H1 (cell line): ENCODE measurements around the gene PHLPP1. TPM values are rescaled to one million over a fixed set of nuclear protein-coding genes. Genes with fewer than 3 reads are reported as not detected.

Experiments
- CTCF ChIA-PET: fragments of 300-600 bp; sonication (Branson Sonifier 250); formaldehyde crosslinking; loops from one replicate; lab custom pipeline; 2021; ENCODE audit not compliant: partially characterized antibody; lab: Charles Lee
- POLR2A ChIA-PET: fragments of 300-600 bp; sonication (Branson Sonifier 250); formaldehyde crosslinking; loops from one replicate; lab custom pipeline; 2021; ENCODE audit warnings: inconsistent platforms; ENCODE audit not compliant: partially characterized antibody; lab: Charles Lee
- DNase-seq, 2 experiments: peaks; one replicate each; pipeline versions ENCODE4 v3.0.0 to v3.0.0-alpha.2; 2010 to 2022; ENCODE audit warnings: low spot score in 2 of 2, low read depth in 1 of 2, mixed read lengths in 1 of 2
- FAIRE-seq: peaks from 2 replicates; lab custom pipeline; 2011; peaks lifted over from hg19 to GRCh38; lab: Jason Lieb, UNC
- H2AFZ ChIP-seq: 2 replicates; pipeline ENCODE4 v1.8.1; 2012; ENCODE audit warnings: low read length, inconsistent platforms
- H2AK5ac ChIP-seq: 2 replicates; pipeline ENCODE4 v1.6.1; 2013; ENCODE audit warnings: low read depth, low read length
- H2BK120ac ChIP-seq: replicated peaks from 2 replicates; pipeline ENCODE3; 2013; ENCODE audit warnings: low read depth, low read length, inconsistent platforms
- H2BK12ac ChIP-seq: 2 replicates; pipeline ENCODE4 v1.6.1; 2013; ENCODE audit warnings: low read depth, low read length
- H2BK15ac ChIP-seq: 2 replicates; pipeline ENCODE4 v1.6.1; 2013; ENCODE audit warnings: low read length
- H2BK20ac ChIP-seq: 2 replicates; pipeline ENCODE4 v1.6.1; 2013; ENCODE audit warnings: low read length
- H2BK5ac ChIP-seq: 2 replicates; pipeline ENCODE4 v1.6.1; 2013; ENCODE audit warnings: low read depth, low read length
- H3K14ac ChIP-seq: 2 replicates; pipeline ENCODE4 v1.6.1; 2013; ENCODE audit warnings: inconsistent platforms; ENCODE audit not compliant: insufficient read length
- H3K18ac ChIP-seq: 2 replicates; pipeline ENCODE4 v1.6.1; 2013; ENCODE audit warnings: low read length; ENCODE audit errors: extremely low read depth
- H3K23ac ChIP-seq: 2 replicates; pipeline ENCODE4 v1.6.1; 2013; ENCODE audit warnings: inconsistent platforms; ENCODE audit not compliant: insufficient read length
- H3K23me2 ChIP-seq: 2 replicates; pipeline ENCODE4 v1.6.1; 2013; ENCODE audit warnings: low read depth, low read length
- H3K27ac ChIP-seq: 2 replicates; pipeline ENCODE4 v1.6.1; 2011; ENCODE audit warnings: low read depth, low read length, inconsistent platforms
- H3K27me3 ChIP-seq, 4 experiments: replicated peaks in 1 of 4; 1 replicate in 1 of 4; 2 replicates in 3 of 4; pipeline versions ENCODE4 v1.6.1 to v1.8.1; 2011 to 2013; ENCODE audit warnings: low read length in 3 of 4, mild to moderate bottlenecking in 3 of 4, inconsistent platforms in 2 of 4, mixed read lengths in 2 of 4, moderate library complexity in 1 of 4; ENCODE audit not compliant: control insufficient read depth in 3 of 4, insufficient read depth in 3 of 4; ENCODE audit errors: extremely low read depth in 1 of 4
- H3K36me3 ChIP-seq, 4 experiments: 2 replicates each; pipeline versions ENCODE4 v1.6.1 to v1.8.1; 2011 to 2013; ENCODE audit warnings: mild to moderate bottlenecking in 4 of 4, low read length in 3 of 4, moderate library complexity in 2 of 4, control low read depth in 1 of 4, inconsistent platforms in 1 of 4; ENCODE audit not compliant: insufficient read depth in 4 of 4, control insufficient read depth in 2 of 4
- H3K4ac ChIP-seq: replicated peaks from 2 replicates; pipeline ENCODE3; 2013; ENCODE audit warnings: low read length, low read depth, mixed read lengths, inconsistent platforms; ENCODE audit not compliant: insufficient read length
- H3K4me1 ChIP-seq, 4 experiments: replicated peaks in 1 of 4; 1 replicate in 1 of 4; 2 replicates in 3 of 4; pipeline versions ENCODE4 v1.6.1 to v1.8.1; 2011 to 2013; ENCODE audit warnings: low read length in 3 of 4, inconsistent platforms in 2 of 4, mixed read lengths in 1 of 4; ENCODE audit not compliant: insufficient read depth in 4 of 4, control insufficient read depth in 3 of 4
- H3K4me2 ChIP-seq, 2 experiments: 2 replicates each; pipeline versions ENCODE4 v1.6.1 to v1.8.1; 2011 to 2013; ENCODE audit warnings: low read depth in 2 of 2, low read length in 2 of 2, control low read depth in 1 of 2, inconsistent platforms in 1 of 2, mild to moderate bottlenecking in 1 of 2; ENCODE audit not compliant: insufficient read depth in 1 of 2
- H3K4me3 ChIP-seq, 4 experiments: fragments of 200-600, 300-600 bp in 1 of 4; sonication (generic), shearing (Covaris generic), sonication (Bioruptor Twin) in 1 of 4; 2 replicates each; pipeline versions ENCODE4 v1.5.1 to v1.8.1; 2011 to 2016; ENCODE audit warnings: low read length in 4 of 4, low read depth in 3 of 4, control low read depth in 2 of 4, inconsistent platforms in 2 of 4, mild to moderate bottlenecking in 2 of 4, mixed read lengths in 1 of 4, moderate library complexity in 1 of 4; ENCODE audit not compliant: insufficient read depth in 2 of 4; ENCODE audit errors: extremely low read depth in 1 of 4
- H3K56ac ChIP-seq: replicated peaks from 2 replicates; pipeline ENCODE3; 2013; ENCODE audit warnings: low read depth, mild to moderate bottlenecking, mixed read lengths, low read length, inconsistent platforms; ENCODE audit not compliant: insufficient read length
- H3K79me1 ChIP-seq: 2 replicates; pipeline ENCODE4 v1.6.1; 2013; ENCODE audit warnings: low read depth, low read length, control low read depth
- H3K79me2 ChIP-seq, 2 experiments: 2 replicates each; pipeline versions ENCODE4 v1.6.1 to v1.8.1; 2012 to 2013; ENCODE audit warnings: low read length in 2 of 2, mild to moderate bottlenecking in 2 of 2, inconsistent platforms in 1 of 2; ENCODE audit not compliant: insufficient read depth in 2 of 2, control insufficient read depth in 1 of 2
- H3K9ac ChIP-seq, 4 experiments: replicated peaks in 1 of 4; 1 replicate in 1 of 4; 2 replicates in 3 of 4; pipeline versions ENCODE4 v1.6.1 to v1.8.1; 2011 to 2013; ENCODE audit warnings: low read depth in 3 of 4, low read length in 3 of 4, control low read depth in 2 of 4, mild to moderate bottlenecking in 2 of 4, moderate library complexity in 2 of 4, inconsistent platforms in 1 of 4; ENCODE audit errors: extremely low read depth in 1 of 4
- H3K9me3 ChIP-seq, 2 experiments: 2 replicates each; pipeline versions ENCODE4 v1.6.1 to v1.8.1; 2012 to 2013; ENCODE audit warnings: mild to moderate bottlenecking in 2 of 2, moderate library complexity in 2 of 2, control low read depth in 1 of 2, inconsistent platforms in 1 of 2, low read depth in 1 of 2, low read length in 1 of 2, mixed read lengths in 1 of 2; ENCODE audit not compliant: insufficient read depth in 2 of 2
- H4K20me1 ChIP-seq, 2 experiments: replicated peaks in 1 of 2; 2 replicates each; pipeline versions ENCODE3 to v1.8.1; 2011 to 2013; ENCODE audit warnings: inconsistent platforms in 2 of 2, low read length in 2 of 2, mild to moderate bottlenecking in 1 of 2; ENCODE audit not compliant: insufficient read depth in 2 of 2, control insufficient read depth in 1 of 2
- H4K5ac ChIP-seq: 2 replicates; pipeline ENCODE4 v1.6.1; 2013; ENCODE audit warnings: low read length, low read depth, mixed read lengths, inconsistent platforms; ENCODE audit not compliant: insufficient read length
- H4K8ac ChIP-seq: 2 replicates; pipeline ENCODE4 v1.8.0; 2013; ENCODE audit warnings: mild to moderate bottlenecking, moderate library complexity, low read length, inconsistent platforms; ENCODE audit not compliant: insufficient read depth; ENCODE audit errors: extremely low read depth
- H4K91ac ChIP-seq: replicated peaks from 2 replicates; pipeline ENCODE3; 2013; ENCODE audit warnings: low read length, mixed read lengths, inconsistent platforms; ENCODE audit not compliant: insufficient read length
- CBX5 ChIP-seq: fragments of 300-800, 300-1000 bp; sonication (generic); IDR thresholded peaks from 2 replicates; pipeline ENCODE4 v1.7.1; 2016; ENCODE audit warnings: antibody characterized with exemption, low read length, low read depth
- HDAC2 ChIP-seq, 2 experiments: fragments of 300-600 bp in 1 of 2; sonication (generic) in 1 of 2; IDR thresholded peaks; 2 replicates each; pipeline ENCODE4 v1.6.1; 2011 to 2012; ENCODE audit warnings: low read depth in 2 of 2, low read length in 2 of 2, mild to moderate bottlenecking in 2 of 2, moderate library complexity in 2 of 2, borderline replicate concordance in 1 of 2, inconsistent platforms in 1 of 2
- KDM1A ChIP-seq: fragments of 200-600, 300-600 bp; sonication (generic); IDR thresholded peaks from 2 replicates; pipeline ENCODE4 v1.7.1; 2016; ENCODE audit warnings: mild to moderate bottlenecking, low read length, borderline replicate concordance
- polyA plus RNA-seq, 7 experiments: library from polyadenylated mRNA; depleted of rRNA in 3 of 7; stranded (reverse) in 5 of 7; unstranded in 2 of 7; fragments of >200 nt in 5 of 7; fragments of 200-250 nt in 2 of 7; gene quantifications; 1 replicate in 5 of 7; 2 replicates in 1 of 7; 4 replicates in 1 of 7; pipeline versions ENCODE4 v1.2.1 to v1.2.3, GENCODE V29; 2011 to 2013; ENCODE audit warnings: missing spikeins in 2 of 7, mixed read lengths in 2 of 7
- total RNA-seq: library from RNA; stranded (reverse); fragmentation: NEBNext Ultra II Directional; extraction: Animal tissue kit (Norgen Biotek cat#: 25700); gene quantifications from 2 replicates; pipeline ENCODE4 v1.2.1, GENCODE V29; 2021

PHLPP1 gene
- total and polyA plus RNA-seq, 2 of the 8 experiments (the other 6 are each of a cell fraction or from before 2014, with no cell fraction given): 28.0 to 66.3 TPM

- H4K20me1 ChIP-seq: no peaks in the 10 kb centered on the region
- 0 out of 4 replicates have a peak, but pooled peaks cover 0 to 3% of the 10 kb centered on the region in 2 experiments for H3K9me3 ChIP-seq
- H3K27ac ChIP-seq: no peak overlapping the region
- no peak overlapping the region for H2BK120ac ChIP-seq
- no peak overlapping the region for H3K4me2 ChIP-seq
- no peak overlapping the region for H2BK12ac ChIP-seq
- H3K4ac ChIP-seq: no peak overlapping the region
- CTCF ChIA-PET: interaction anchor here (1.1 to 4.8 kb wide), 5 partner anchors 10 to 261 kb away, joined by 3 to 23 read pairs (median 4); no protein-coding TSS in a partner anchor
- H2AFZ ChIP-seq: no peak overlapping the region
- POLR2A ChIA-PET: no interaction called here
- H4K91ac ChIP-seq: no peak overlapping the region
- no peak overlapping the region for H2BK5ac ChIP-seq
- H3K36me3 ChIP-seq: no peaks in the 10 kb centered on the region
- no peak overlapping the region for H2BK15ac ChIP-seq
- H2BK20ac ChIP-seq: no peak overlapping the region
- FAIRE-seq: no peak
- H3K27me3 ChIP-seq: no peaks in the 10 kb centered on the region
- H3K4me1 ChIP-seq: no peaks in the 10 kb centered on the region
- H3K79me1 ChIP-seq: no peaks in the 10 kb centered on the region
- H3K23me2 ChIP-seq: no peaks in the 10 kb centered on the region
- H3K14ac ChIP-seq: no peak overlapping the region
- no peak overlapping the region for H3K18ac ChIP-seq
- H3K23ac ChIP-seq: no peak overlapping the region
- no peak overlapping the region for H4K5ac ChIP-seq
- no peak overlapping the region for H4K8ac ChIP-seq
- H3K4me3 ChIP-seq: no peak overlapping the region
- no peak for TF ChIP-seq CBX5
- TF ChIP-seq HDAC2 (IDR thresholded peaks at IDR 0.05; ENCODE audit: borderline replicate concordance in 1 of 2, low read depth in 2 of 2, low read length in 2 of 2): no peak
- TF ChIP-seq KDM1A: no peak
- DNase-seq: no peak
- H3K79me2 ChIP-seq: no peaks in the 10 kb centered on the region
- no peak overlapping the region for H3K56ac ChIP-seq
- H2AK5ac ChIP-seq: no peak overlapping the region
- no peak overlapping the region for H3K9ac ChIP-seq
Measured at GRCh38 chr18:62697636-62698035, 17.7 kb upstream of the PHLPP1 start.
